Uterus (tissue), 2 donors: ENCODE measurements around the gene TNS2.

Source experiments
- POLR2A ChIP-seq, 2 donors: fragments of 450-650 bp; IDR thresholded peaks; one replicate each; pipeline ENCODE4 v1.6.1; 2016; ENCODE audit warnings: antibody characterized with exemption in 2 of 2, mild to moderate bottlenecking in 1 of 2, moderate library complexity in 1 of 2
- TF ChIP-seq, protein P1 (sequence below), 4 experiments: fragments of 200-600 bp in 2 of 4; fragments of 450-650 bp in 2 of 4; sonication (generic) in 2 of 4; IDR thresholded peaks; one replicate each; pipeline ENCODE4 v1.5.1; 2016 to 2019; ENCODE audit warnings: antibody characterized with exemption in 4 of 4, mild to moderate bottlenecking in 2 of 4, moderate library complexity in 1 of 4

GRCh38 chr12:53069621-53070410 lies 20.0 kb downstream of the TNS2 start:
- TF ChIP-seq, protein P1, sequence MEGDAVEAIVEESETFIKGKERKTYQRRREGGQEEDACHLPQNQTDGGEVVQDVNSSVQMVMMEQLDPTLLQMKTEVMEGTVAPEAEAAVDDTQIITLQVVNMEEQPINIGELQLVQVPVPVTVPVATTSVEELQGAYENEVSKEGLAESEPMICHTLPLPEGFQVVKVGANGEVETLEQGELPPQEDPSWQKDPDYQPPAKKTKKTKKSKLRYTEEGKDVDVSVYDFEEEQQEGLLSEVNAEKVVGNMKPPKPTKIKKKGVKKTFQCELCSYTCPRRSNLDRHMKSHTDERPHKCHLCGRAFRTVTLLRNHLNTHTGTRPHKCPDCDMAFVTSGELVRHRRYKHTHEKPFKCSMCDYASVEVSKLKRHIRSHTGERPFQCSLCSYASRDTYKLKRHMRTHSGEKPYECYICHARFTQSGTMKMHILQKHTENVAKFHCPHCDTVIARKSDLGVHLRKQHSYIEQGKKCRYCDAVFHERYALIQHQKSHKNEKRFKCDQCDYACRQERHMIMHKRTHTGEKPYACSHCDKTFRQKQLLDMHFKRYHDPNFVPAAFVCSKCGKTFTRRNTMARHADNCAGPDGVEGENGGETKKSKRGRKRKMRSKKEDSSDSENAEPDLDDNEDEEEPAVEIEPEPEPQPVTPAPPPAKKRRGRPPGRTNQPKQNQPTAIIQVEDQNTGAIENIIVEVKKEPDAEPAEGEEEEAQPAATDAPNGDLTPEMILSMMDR (IDR thresholded peaks at IDR 0.05), result no peak
- no peak for TF ChIP-seq POLR2A (IDR thresholded peaks at IDR 0.05)
